Motor neuron (in vitro differentiated cells): ENCODE results near the gene ARHGAP1. TPM values are rescaled to one million over a fixed set of nuclear protein-coding genes. Genes with fewer than 3 reads are reported as not detected.
A peak's percentile ranks its signal among the peaks of the same experiment; 100 is the strongest.
"Not testable (repeated sequence)": the region's sequence is repeated elsewhere in the genome, so short reads cannot be mapped to it uniquely, and the experiment has no call there.

ENCODE experiments used
- ATAC-seq, 8 experiments: fragments of 200-7000 bp; cut with Tn5 transposase; replicated peaks in 6 of 8; 2 replicates each; pipeline ENCODE4 v1.8.0; 2021; ENCODE audit warnings: mild to moderate bottlenecking in 8 of 8, moderate library complexity in 8 of 8
- H3K27ac ChIP-seq, 2 donors: fragments of 250-450 bp; sonication (Bioruptor Pico); 2 replicates each; pipeline ENCODE4 v1.9.0; 2021; ENCODE audit warnings: antibody characterized with exemption in 2 of 2, mild to moderate bottlenecking in 2 of 2, moderate library complexity in 1 of 2
- H3K4me1 ChIP-seq, 2 donors: fragments of 250-450 bp; sonication (Bioruptor Pico); replicated peaks in 1 of 2; 2 replicates each; pipeline ENCODE4 v1.6.1; 2021; ENCODE audit warnings: antibody characterized with exemption in 2 of 2, mild to moderate bottlenecking in 2 of 2, moderate library complexity in 1 of 2
- H3K4me3 ChIP-seq, 5 donors: fragments of 250-450 bp; sonication (Bioruptor Pico); 2 replicates each; pipeline ENCODE4 v1.9.0; 2021; ENCODE audit warnings: antibody characterized with exemption in 5 of 5, mild to moderate bottlenecking in 5 of 5, moderate library complexity in 4 of 5
- WGBS, 10 experiments: fragments of 450-650 bp; shearing (Covaris generic); methylation state at CpG; one replicate each; pipeline ENCODE4 v1.0.0; 2022; 5-methylcytosine and 5-hydroxymethylcytosine counted together
- in situ Hi-C, 9 experiments: fragments of 400-800 bp; cut with MboI; loops; one replicate each; pipeline ENCODE4 v1.15.0; 2021; ENCODE audit warnings: low sequenced_read_pairs in 9 of 9, low pct_unique_long_range_greater_than_20kb in 2 of 9; ENCODE audit not compliant: unreplicated experiment in 9 of 9
- total RNA-seq, 8 experiments: library from RNA; unstranded; fragments of 300-600 nt; gene quantifications; 2 replicates each; pipeline versions ENCODE4 v1.2.3 to v1.2.4, GENCODE V29; 2022

The ARHGAP1 gene
- total RNA-seq, 8 experiments from 2014 or later = 15.1 to 48.9 (median 29.9) TPM

DNA sequence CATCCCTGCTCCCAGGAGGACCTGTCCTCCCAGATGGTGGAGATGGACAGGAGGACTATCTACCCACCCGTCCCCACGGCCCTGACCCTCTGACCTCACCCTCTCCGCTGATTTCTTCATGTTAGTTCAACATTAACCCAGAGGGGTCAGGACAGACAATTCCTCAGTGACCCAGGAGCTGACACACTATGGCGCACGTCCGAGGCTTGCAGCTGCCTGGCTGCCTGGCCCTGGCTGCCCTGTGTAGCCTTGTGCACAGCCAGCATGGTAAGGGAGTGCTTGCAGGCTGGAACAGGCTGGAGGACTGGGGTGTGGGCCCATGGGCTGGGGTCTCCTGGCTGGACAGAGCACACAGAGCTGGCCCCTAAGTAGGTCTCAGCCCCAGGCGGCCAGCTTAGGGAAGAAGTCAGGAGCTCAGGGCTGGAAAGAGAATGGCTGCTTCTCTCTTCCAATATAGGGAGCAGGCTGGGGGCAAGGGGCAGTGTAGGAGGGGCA lies 18.7 kb upstream of the ARHGAP1 start, which contains the start of gene F2:
F2 (plus strand) TSS at position 166 of the 495 bp plus-strand sequence; CDS start at position 189, 23 bp downstream.
- Histone ChIP-seq H3K4me3 (no peak within 1 kb of the TSS), H3K4me1 (peaks cover 2 to 9% of the 10 kb centered on the region in 2 donors), H3K27ac (no peak within 1 kb of the TSS)
- ATAC-seq = no peak
- in situ Hi-C loops = no loop called here
- 0 to 20% (median 11%) methylated on average over 1 to 4 of the region's 7 CpGs; no CpG with 5 or more reads in 6 of the 10 experiments for WGBS, 10 experiments

DNA sequence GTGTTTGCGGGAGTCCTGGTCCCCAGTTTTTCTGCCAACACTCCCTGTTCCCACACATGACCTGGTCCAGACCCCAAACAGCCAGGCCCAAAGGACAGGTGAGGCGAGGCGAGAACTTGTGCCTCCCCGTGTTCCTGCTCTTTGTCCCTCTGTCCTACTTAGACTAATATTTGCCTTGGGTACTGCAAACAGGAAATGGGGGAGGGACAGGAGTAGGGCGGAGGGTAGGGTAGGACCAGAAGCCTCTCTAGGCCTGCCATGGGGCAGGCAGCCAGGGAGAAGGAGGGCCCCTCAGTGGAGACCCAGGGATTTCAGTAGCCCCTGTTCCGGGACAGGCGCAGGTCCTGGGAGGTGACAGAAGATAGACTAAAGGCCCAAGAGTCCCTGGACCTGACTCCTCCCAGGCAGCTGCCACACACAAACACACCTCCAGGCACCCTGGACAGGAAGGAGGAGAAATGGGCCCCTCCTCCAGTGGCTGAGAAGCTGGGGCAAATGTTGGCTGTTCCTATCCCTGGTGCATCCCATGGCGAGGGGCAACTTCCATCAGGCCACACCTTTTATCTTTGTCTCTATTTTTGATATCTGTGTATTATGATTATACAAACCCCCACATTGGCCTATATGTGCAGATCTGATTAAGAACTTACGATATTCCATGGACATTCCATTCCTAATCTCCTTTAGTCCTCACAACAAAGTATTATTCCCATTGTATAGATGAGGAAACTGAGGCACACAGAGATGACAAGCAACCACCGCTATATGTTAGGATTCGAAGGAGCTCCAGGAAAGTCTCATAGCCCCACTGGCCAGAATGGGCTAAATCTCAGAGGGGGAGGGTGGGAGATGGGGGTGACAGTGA lies 18.0 kb upstream of the ARHGAP1 start:
- ATAC-seq = peak in 2 of 8 experiments; percentile 17 to 25
- H3K4me3 ChIP-seq = no peak overlapping the region
- no peak overlapping the region for H3K27ac ChIP-seq
- WGBS, 10 experiments = 85 to 100% (median 100%) methylated on average over 1 to 6 of the region's 11 CpGs; no CpG with 5 or more reads in 3 of the 10 experiments
- H3K4me1 ChIP-seq = peaks cover 0 to 6% of the 10 kb centered on the region in 2 donors
- in situ Hi-C loops = no loop called here

DNA sequence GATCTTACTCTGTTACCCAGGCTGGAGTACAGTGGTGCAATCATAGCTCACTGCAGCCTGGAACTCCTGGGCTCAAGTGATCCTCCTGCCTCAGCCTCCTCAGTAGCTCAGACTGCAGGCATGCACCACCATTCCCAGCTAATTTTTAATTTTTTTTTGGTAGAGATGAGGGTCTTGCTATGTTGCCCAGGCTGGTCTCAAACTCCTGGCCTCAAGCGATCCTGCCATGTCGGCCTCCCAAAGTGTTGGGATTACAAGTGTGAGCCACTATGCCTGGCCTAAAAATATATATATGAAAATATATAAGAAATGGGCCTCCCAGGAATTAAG lies 17.4 kb upstream of the ARHGAP1 start:
- ATAC-seq, H3K4me1 ChIP-seq, H3K27ac ChIP-seq, H3K4me3 ChIP-seq, in situ Hi-C loops: not testable (repeated sequence)
- whole genome bisulfite sequencing, 10 experiments = 80 to 84% methylated on average over 1 to 2 of the region's 2 CpGs; no CpG with 5 or more reads in 8 of the 10 experiments

DNA sequence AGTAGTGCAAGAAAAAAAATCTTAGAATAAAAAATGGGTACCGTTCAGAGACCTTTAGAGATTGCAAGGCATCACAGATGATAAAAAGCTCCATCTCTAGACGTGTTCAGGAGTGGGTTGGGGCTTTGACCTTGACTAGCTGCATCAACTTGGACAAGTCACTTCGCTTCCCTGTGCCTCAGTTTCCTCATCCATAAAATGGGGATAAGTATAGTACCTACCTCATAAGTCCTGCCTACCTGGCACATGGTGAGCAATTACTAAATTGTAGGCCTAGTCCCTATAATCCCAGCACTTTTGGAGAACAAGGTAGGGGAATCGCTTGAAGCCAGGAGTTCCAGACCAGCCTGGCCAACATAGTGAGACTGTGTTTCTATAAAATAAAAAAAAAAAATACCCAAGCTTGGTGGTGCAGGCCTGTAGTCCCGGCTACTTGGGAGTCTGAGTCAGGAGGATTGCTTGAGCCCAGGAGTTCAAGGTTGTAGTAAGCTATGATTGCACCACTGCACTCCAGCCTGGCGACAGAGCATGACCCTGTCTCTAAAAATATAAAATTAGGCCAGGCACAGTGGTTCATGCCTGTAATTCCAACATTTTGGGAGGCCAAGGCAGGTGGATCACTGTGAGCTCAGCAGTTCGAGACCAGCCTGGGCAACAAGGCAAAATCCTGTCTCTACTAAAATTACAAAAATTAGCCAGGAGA lies 12.6 kb upstream of the ARHGAP1 start:
- 67 to 95% (median 82%) methylated on average over 1 to 7 of the region's 7 CpGs for WGBS, 10 experiments
- in situ Hi-C loops = no loop called here
- Histone ChIP-seq H3K4me3 (no peak overlapping the region), H3K27ac (no peak overlapping the region), H3K4me1 (no peaks in the 10 kb centered on the region)
- no peak for ATAC-seq

DNA sequence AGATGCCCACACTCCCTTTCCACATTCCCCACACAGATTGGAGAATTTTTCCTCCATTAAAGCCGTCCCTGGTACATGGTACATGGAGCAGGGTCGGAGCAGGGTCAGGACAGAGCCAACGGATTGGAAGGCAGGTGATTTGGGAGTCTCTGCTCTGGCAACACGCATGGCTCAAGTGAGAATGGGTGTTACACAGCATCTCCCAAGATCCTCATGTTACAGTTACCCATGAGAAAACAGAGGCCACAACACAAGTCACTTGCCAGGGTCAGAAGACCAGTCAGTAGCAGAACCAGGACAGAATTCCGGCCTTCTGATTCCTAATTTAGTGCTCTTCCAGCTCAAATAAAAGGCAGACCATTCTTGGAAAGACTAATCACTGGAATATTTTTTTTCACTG lies 10.9 kb upstream of the ARHGAP1 start:
- peak in 2 of 8 experiments; percentile 16 to 38 for ATAC-seq
- WGBS, 10 experiments = 17 to 100% (median 71%) methylated on average over 1 to 4 of the region's 5 CpGs; no CpG with 5 or more reads in 5 of the 10 experiments
- in situ Hi-C loops = no loop called here
- no peak overlapping the region for H3K27ac ChIP-seq
- no peak overlapping the region for H3K4me3 ChIP-seq
- no peaks in the 10 kb centered on the region for H3K4me1 ChIP-seq

DNA sequence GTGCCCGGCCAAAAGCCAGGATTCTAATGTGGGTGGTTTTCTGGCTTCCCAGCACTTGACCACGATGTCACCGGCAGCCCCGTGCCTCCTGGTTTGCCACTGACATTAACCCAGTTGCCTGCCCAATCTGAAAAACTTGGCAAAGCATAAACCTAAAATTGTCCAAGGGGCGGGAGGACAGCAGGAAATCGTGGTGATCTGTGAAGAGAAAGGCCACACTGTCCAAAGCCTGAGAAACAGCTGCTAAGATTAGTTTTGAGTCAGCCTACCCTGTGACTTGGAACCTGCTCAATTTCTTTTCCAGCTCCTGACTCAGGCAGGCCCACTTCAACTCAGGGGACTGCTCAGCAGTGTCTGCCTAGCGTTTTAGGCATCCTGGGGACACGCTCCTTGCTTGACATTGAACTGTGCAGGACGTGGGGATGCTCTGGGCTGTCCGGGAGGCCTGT lies 10.4 kb upstream of the ARHGAP1 start:
- in situ Hi-C loops = no loop called here
- Histone ChIP-seq H3K4me3 (no peak overlapping the region), H3K27ac (no peak overlapping the region), H3K4me1 (no peaks in the 10 kb centered on the region)
- WGBS, 10 experiments = 7 to 100% (median 70%) methylated on average over 1 to 5 of the region's 10 CpGs; no CpG with 5 or more reads in 3 of the 10 experiments
- ATAC-seq = peak in 2 of 8 experiments; percentile 83 to 86

DNA sequence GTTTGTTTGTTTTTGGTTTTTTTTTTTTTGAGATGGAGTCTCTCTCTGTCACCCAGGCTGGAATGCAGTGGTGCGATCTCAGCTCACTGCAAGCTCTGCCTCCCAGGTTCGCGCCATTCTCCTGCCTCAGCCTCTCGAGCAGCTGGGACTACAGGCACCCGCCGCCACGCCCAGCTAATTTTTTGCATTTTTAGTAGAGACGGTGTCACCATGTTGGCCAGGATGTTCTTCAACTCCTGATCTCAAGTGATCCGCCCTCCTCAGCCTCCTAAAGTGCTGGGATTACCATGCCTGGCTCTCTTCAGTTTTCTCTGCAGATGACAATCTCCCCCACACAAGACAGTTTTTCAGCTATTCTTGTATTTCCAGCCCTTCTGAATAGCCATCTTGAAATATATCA lies 8.9 kb upstream of the ARHGAP1 start:
- H3K27ac ChIP-seq, in situ Hi-C loops, H3K4me1 ChIP-seq, ATAC-seq, H3K4me3 ChIP-seq: not testable (repeated sequence)
- 14 to 93% (median 90%) methylated on average over 1 to 9 of the region's 9 CpGs; no CpG with 5 or more reads in 6 of the 10 experiments for WGBS, 10 experiments

DNA sequence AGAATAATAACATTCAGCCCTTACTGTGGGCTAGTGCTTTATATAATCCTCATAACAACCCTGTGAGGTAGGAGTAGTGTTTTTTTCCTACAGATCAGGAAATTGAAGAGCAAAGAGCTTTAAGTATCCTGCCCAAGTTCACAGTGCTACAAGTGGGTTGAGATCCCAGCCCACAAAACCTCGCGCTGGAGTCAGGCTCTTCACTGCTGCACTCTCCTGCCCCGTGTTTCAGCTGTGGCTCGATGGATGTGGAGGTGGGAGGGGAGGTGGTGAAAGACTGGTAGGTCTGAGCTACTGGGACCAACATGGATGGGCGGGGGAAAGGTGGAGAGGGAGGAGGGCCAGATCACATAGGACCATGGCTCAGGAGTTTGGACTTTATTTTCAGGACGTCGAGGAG lies 6.5 kb upstream of the ARHGAP1 start:
- H3K4me3 ChIP-seq = no peak overlapping the region
- ATAC-seq = no peak
- in situ Hi-C loops = no loop called here
- WGBS, 10 experiments = 70 to 100% (median 90%) methylated on average over 2 to 4 of the region's 7 CpGs; no CpG with 5 or more reads in 6 of the 10 experiments
- no peak overlapping the region for H3K27ac ChIP-seq
- H3K4me1 ChIP-seq = peaks cover 1 to 3% of the 10 kb centered on the region in 2 donors

DNA sequence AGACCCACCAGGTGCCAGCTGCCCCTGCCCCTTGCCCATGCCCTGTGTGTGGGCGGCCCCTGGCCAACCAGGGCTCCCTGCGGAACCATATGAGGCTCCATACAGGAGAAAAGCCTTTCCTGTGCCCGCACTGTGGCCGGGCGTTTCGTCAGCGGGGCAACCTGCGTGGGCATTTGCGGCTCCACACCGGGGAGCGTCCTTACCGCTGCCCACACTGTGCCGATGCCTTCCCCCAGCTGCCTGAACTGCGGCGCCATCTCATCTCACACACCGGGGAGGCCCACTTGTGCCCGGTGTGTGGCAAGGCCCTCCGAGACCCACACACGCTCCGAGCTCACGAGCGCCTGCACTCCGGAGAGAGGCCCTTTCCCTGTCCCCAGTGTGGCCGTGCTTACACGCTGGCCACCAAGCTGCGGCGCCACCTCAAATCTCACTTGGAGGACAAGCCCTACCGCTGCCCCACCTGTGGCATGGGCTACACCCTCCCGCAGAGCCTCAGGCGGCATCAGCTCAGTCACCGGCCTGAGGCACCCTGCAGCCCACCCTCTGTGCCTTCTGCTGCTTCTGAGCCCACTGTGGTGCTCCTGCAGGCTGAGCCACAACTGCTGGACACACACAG lies 4.8 kb upstream of the ARHGAP1 start:
- WGBS, 10 experiments = 90 to 93% methylated on average over 6 to 13 of the region's 31 CpGs; no CpG with 5 or more reads in 8 of the 10 experiments
- in situ Hi-C loops = no loop called here
- ATAC-seq = no peak
- peaks cover 4 to 8% of the 10 kb centered on the region in 2 donors for H3K4me1 ChIP-seq
- H3K27ac ChIP-seq = no peak overlapping the region
- H3K4me3 ChIP-seq = no peak overlapping the region

DNA sequence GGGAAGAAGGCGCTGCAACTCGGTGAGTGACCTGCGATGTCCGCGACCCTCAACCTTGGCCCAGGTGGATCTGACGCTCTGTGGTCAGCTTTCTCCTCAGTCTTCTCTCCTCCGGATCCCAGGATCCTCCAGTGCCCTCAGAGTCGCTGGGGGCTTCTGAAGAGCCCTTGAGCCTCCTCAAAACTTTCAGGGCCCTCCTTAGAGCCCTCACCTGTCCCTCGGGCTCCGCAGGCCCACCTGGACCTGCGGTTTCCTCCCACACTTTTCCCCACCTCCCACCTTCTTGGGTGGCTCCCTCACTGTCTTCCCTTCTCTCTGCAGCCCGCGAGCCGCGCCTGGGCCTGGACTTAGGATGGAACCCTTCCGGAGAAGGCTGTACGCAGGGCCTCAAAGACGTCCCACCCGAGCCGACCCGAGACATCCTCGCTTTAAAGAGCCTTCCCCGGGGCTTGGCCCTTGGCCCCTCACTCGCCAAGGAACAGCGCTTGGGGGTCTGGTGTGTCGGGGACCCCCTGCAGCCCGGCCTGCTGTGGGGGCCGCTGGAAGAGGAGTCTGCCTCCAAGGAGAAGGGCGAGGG lies 747 bp upstream of the ARHGAP1 start:
- in situ Hi-C loops = no loop called here
- Histone ChIP-seq H3K4me1 (peaks cover 15 to 24% of the 10 kb centered on the region in 2 donors), H3K4me3 (peak overlapping the region; percentile 61 to 93 (median 86)), H3K27ac (peak overlapping the region; percentile 98)
- ATAC-seq = peak in 3 of 8 experiments; percentile 3 to 5 (median 5)
- WGBS, 10 experiments = 0 to 7% (median 0%) methylated on average over 1 to 9 of the region's 29 CpGs; no CpG with 5 or more reads in 3 of the 10 experiments

DNA sequence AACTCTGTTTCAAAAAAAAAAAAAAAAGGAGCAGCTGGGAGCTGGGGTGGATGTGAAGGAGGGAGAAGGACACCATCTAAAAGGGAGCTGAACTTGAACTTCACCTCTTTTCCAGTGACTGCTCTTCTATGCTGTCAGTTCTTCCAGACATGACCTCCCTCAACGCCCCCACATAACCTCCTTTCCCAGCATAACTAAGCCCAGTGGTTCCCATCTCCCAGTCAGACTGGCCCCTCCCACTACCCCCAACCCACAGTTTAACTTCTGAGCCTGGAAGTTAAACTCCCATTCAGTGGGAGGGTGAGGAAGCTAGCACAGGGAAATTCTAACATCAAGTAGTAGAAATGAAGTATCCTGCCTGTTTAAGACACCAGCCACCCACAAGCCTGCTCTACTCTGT lies 1.8 kb downstream of the ARHGAP1 start:
- WGBS, 10 experiments = 0% methylated on average over 1 of the region's 1 CpG; no CpG with 5 or more reads in 9 of the 10 experiments
- ATAC-seq = no peak
- Histone ChIP-seq H3K4me1 (peaks cover 15 to 24% of the 10 kb centered on the region in 2 donors), H3K27ac (no peak overlapping the region), H3K4me3 (no peak overlapping the region)
- in situ Hi-C loops = no loop called here

DNA sequence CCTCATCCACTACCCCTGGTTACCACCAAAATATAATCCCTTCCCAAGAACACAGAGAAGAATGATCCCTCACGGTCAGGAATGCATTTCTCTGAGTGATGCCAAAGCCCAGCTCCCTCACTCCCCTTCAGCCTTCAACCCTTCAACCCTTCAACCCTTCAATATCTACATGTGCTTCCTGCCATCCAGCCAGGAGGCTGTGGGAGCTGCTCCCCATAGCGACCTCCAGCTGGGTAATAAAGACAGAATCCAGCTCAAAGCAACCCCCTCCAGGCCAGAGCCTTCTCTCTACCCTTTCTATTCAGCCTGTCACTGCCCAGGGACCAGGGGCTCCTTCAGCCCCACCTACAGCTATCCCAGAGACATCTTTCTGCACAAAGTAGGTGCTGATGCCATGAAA lies 2.7 kb downstream of the ARHGAP1 start:
- peaks cover 15 to 24% of the 10 kb centered on the region in 2 donors for H3K4me1 ChIP-seq
- WGBS, 10 experiments = 0 to 40% (median 8%) methylated on average over 1 to 2 of the region's 2 CpGs; no CpG with 5 or more reads in 7 of the 10 experiments
- in situ Hi-C loops = no loop called here
- no peak for ATAC-seq
- H3K27ac ChIP-seq = no peak overlapping the region
- H3K4me3 ChIP-seq = no peak overlapping the region
